Measurements from ENCODE around the gene ZNF417. TPM values are rescaled to one million over a fixed set of nuclear protein-coding genes. Genes with fewer than 3 reads are reported as not detected.

Gene ZNF417
- 5.1 TPM for polyA plus RNA-seq (2013, experiment 1 of 2; ENCODE audit: insufficient read length)
- 5.3 TPM for polyA plus RNA-seq (2013, experiment 2 of 2; ENCODE audit: insufficient read length)

DNA sequence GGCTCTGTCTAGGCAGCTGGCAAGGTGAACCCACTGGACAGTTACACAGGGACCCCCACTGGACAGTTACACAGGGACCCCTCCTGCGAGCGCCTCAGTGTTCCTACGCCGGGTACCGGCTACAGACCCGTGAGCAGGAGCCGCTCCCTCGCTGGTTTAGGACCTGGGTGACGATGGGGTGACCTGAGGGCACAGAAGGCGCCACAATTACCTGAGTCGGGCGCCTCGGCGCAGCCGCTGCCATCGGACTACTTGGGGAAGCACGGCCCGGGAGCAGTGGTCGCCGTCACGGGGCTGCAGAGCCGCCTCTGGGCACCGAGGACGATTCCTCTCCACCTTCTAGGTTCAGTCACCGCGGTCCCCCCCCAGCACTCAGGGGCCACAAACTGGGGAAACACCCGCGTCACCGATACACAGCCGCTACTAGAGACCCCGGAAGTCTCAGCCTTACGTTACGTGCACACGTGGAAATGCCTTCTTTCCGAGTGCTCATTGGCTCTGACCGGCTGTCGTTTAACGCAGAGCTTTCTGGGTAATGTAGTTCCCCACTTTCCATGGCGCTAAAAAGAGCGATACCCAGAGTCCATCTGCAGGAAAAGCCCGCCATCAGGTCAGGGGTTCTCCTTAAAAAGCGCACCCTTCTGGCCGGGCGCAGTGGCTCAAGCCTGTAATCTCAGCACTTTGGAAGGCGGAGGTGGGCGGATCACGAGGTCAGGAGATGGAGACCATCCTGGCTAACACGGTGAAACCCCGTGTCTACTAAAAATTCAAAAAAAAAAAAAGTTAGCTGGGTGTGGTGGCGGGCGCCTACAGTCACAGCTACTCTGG lies at the start of gene ZNF417:
ZNF417 (minus strand) TSS at position 425 of the 828 bp plus-strand sequence; CDS start at position 244, 181 bp downstream.
- peak; percentile 96 for DNase-seq

GRCh38 chr19:57964761-57965160 lies 48.4 kb upstream of the ZNF417 start:
- no peak for DNase-seq

GRCh38 chr19:57961785-57962184 lies 45.4 kb upstream of the ZNF417 start:
- DNase-seq: no peak

DNA sequence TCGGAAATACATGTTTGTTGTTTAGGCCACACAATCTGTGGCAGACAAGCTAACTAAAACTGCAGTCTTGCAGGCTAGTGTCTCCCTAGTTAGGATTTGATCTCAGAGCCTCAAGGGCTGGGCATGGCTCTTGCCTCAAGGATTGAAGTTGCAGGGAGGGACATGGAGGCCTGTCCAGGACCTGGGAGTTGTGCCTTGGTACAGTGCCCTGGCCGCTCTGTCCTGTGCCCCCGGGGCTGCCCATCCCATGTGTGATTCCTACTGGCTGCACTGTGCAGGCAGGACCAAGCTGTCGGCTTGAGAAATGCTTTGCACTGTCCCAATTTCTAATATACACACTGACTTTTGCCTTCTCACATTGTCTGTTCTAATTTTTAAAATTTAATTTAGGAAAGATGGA lies 38.6 kb upstream of the ZNF417 start:
- DNase-seq: no peak

- DNase-seq: no peak
Measured at GRCh38 chr19:57949702-57950101, 33.3 kb upstream of the ZNF417 start.

DNA sequence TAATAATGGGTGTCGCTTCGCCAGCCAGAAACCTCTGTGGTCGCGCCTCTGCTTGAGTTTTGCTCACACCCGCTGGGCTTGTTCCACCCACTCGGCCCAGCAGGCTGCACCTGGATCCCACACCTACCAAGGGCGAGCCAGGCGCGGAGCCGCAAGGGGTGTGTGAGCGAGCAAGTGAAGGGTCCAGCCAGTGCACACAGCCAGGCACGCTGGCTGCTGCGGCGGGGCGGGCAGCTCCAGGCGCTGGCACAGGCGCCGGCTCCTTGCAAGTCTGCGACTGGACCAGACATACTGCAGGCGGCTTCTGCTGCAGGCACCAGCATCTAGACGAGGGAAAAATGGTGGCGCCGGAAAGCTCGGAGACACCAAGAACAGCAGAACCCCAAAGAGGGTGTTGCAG lies 32.9 kb upstream of the ZNF417 start:
- no peak for DNase-seq

DNA sequence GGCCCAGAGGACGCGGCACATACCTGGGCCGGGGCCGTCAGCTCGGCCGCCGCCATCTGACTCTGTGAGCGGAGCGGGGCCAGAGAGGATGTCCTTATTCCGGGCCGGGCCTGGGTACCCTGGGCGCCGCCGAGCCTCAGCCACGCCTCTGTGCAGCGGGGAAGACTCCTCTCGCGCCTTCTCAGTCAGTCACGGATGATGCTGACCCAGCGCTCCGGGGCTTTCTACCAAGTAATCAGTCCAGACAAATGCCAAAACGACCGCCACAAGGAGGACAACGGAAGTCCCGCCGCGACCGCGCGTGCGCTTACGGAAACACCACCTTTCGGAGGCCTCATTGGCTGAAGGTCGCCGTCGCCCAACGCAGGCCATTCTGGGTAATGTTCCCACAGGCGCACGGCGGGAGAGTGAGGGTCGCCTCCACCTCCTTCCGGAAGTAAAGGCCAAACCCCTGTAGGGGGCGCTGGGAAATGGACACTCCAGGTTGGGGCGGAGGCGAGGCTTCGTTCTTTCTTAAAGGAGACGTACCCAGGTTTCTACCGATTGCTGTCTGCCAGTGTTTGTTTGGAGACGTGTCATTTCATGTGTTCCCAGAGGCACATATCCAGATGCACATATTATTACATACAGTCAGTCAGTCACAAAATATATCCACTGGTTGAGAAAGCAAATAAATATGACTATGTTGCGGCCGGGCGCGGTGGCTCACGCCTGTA lies 31.2 kb upstream of the ZNF417 start, which contains the start of gene ZNF256:
ZNF256 (minus strand) TSS at position 288 of the 716 bp plus-strand sequence; CDS start at position 56, 232 bp downstream.
- peak; percentile 93 for DNase-seq

DNA sequence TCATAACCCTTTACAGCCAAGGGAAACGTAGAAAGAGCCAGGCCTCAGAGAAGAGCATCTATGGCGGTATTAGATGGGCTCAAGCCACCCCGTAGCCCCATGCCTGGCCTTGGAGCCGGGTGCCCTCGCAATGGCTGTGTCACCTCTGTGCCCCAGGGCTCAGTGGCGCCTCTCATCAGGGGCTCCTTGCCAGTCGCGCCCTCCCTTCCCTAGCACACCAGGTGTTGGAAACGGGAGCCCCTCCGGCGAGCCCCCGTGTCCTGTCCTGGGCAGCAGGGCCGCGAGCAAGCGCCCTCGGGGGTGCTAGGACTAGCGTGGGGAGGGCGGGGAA lies 30.7 kb upstream of the ZNF417 start:
- no peak for DNase-seq

- DNase-seq: no peak
Measured at GRCh38 chr19:57946316-57946715, 29.9 kb upstream of the ZNF417 start.

- no peak for DNase-seq
Measured at GRCh38 chr19:57941593-57941992, 25.2 kb upstream of the ZNF417 start.

GRCh38 chr19:57935731-57936130 lies 19.3 kb upstream of the ZNF417 start:
- DNase-seq: no peak

DNA sequence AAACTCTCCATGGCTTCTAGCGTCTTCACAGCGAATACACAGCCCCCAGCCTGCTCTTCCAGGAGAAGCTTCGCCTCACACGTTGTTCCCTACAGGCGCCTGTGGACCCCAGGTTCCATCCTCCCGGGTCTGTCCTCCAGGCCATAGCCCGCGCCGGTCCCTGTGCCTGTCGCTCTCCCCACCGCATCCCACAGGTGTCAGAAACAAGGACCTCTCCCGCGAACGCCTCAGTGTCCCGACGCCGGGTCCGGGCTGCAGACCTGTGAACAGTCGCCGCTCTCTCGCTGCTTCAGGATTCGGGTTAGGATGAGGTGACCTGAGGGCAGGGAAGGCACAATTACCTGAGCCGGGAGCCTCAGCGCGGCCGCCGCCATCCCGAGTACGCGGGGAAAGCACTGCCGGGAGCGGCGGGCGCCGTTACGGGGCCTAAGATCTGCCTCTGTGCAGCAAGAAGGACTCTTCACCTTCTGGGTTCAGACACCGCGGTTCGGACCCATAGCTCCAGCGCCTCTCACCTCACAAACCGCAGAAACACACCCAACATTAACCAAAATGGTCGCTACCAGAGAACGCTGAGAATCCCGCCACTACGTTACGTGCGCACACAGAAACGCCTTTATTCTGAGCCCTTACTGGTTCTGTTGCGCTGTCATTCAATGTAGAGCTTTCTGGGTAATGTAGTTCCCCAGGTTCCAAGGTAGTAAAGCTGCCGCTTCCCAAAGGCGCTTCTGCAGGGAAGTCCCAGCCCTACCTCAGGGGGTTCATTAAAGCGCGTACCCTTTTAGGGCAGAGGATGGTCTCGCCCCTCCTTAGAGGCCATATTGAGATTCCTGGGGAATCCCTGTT lies 18.7 kb upstream of the ZNF417 start, which contains the start of gene ZNF418:
ZNF418 (minus strand) TSS at position 583 of the 846 bp plus-strand sequence. CDS start 1,580 bp downstream, outside the sequence.
- peak; percentile 83 for DNase-seq

- no peak for DNase-seq
Measured at GRCh38 chr19:57927587-57927986, 11.2 kb upstream of the ZNF417 start.

DNA sequence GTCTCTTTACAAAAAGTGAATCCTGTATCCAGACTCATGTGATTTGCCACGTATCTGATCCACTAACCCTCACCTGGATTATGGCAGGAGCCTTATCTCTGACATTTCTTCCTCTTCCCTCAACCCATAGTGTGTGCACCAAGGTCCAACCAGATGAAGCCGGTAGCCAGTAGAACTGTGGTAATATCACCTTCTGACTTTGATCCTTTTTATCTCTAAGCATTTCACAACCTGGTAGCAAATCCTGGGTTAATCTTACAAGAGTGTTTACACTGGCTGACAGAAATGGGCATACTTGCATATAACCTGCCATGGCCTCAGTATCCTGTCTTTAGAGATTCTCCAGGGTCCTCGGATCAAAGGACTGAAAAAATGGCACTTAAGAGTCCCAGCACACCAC lies 1.9 kb downstream of the ZNF417 start:
- DNase-seq: no peak

DNA sequence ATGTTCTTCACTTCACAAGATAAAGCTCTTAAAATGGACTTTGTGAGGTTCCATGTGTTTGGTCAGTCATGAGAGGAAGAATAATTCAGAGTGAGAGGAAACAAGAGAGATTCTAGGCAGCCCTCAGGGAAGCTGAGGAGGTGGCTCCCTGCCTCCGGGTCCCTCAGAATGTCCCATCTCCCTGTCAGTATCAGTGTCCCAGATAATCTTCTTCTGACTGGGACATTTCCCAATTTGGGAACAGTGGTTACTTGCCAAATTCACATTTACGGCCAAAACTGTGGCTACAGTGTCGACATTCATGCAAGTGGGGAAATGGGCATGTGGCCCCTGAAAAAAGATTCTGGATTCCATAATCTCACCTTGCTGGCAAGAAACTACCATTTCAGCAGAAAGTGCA lies 9.0 kb downstream of the ZNF417 start:
- DNase-seq: no peak

DNA sequence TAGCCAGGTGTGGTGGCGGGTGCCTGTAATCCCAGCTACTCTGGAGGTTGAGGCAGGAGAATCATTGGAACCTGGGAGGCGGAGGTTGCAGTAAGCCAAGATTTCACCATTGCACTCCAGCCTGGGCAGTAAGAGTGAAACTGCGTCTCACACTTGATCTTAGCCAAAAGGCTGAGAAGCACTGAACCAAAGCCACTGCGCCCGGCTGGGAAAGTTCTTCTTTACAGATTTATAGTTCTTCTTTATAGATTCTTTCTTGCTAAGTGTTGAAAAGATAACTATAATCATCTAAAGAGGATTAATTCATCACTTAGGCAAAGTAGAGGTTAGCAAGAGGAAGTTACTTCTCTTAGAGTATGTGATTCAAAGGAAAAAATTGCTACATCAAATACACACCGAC lies 11.1 kb downstream of the ZNF417 start:
- DNase-seq: no peak

- no peak for DNase-seq
Measured at GRCh38 chr19:57903618-57904184, 12.7 kb downstream of the ZNF417 start.

- DNase-seq: no peak
Measured at GRCh38 chr19:57900311-57900710, 16.1 kb downstream of the ZNF417 start.

- DNase-seq: peak; percentile 73
Measured at GRCh38 chr19:57890706-57891105, 25.7 kb downstream of the ZNF417 start.

GRCh38 chr19:57888560-57889231 lies 27.7 kb downstream of the ZNF417 start, which contains the start of gene ZNF814:
TSS of gene ZNF814 (minus strand) at chr19:57889037. CDS start at chr19:57888802, 235 bp downstream.
- DNase-seq: peak; percentile 80

DNA sequence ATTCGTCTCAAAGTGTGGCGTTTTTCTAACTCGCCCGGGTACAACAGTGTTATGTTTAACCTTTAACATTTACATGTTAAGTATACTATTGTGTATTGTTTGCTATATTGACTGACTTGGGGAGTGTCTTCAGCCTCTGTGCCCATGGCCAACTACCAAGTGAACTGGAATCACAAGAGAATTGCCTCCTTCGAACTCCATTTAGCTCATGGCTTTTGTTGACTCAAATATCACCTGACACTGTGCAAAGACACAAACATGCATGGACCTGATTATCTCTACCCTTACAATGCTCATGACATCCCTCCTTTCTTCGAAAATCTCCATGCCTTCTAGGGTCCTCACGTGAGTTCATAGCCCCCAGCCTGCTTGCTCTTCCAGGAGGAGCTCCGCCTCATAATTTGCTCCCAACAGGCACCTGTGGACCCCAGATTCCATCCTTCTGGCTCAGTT lies 28.3 kb downstream of the ZNF417 start:
- no peak for DNase-seq

All from fibroblast of skin of abdomen (primary cell).